ENCODE data around the gene CTNNA3. TPM values are rescaled to one million over a fixed set of nuclear protein-coding genes. Genes with fewer than 3 reads are reported as not detected.

The CTNNA3 gene
- total and polyA plus RNA-seq, 2 of the 4 experiments (the other 2 are of a cell fraction): 0.19 to 0.90 TPM

DNA sequence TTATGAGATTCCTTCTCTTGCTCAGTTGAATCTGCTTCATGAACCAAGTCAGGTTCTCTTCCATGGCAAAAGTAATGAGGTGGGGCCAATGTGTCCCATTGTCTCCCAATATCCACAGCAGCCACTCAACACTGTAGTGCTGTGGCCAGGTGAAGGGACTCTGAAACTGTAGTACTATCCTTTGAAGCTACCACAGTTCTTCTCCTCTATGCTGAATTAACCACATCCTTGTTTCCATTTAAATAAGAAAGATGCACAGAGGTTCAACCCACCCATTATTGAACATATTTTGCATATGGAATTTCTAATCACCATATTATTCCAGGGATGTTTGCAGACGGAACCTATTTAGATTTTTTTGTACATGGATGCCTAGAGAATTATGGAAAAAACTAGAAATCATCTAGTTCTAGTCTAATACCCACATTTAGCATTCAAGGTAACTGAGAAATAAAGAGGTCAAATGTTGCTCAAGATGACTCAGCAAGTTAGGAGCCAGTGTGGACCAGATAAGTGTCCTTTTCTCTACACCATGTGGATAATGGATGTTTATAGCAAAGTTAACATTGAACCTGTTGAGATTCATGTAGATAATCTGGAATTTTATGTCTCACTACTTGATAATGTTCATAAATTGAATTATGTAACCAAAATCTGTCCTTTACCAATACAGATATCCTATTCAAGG, 705.7 kb downstream of the CTNNA3 start:
- Histone ChIP-seq H3K14ac (replicated peaks; ENCODE audit: low read depth, low read length) (no peak overlapping the region), H3K23ac (ENCODE audit: low read depth, low read length) (no peak overlapping the region), H2BK5ac (ENCODE audit: low read depth, low read length, poor library complexity, severe bottlenecking) (no peak overlapping the region), H2AK9ac (replicated peaks; ENCODE audit: low read depth, low read length, poor library complexity) (no peak overlapping the region), H4K5ac (ENCODE audit: low read depth, low read length) (no peak overlapping the region), H2AK5ac (ENCODE audit: low read depth, low read length) (no peak overlapping the region), H2AFZ (replicated peaks; ENCODE audit: low read length, poor library complexity) (no peak overlapping the region), H4K8ac (ENCODE audit: low read depth in 2 of 2, low read length in 2 of 2) (no peak overlapping the region), H3K27ac (ENCODE audit: insufficient read depth, low read length) (no peak overlapping the region), H4K91ac (ENCODE audit: insufficient read depth, low read depth, low read length) (no peak overlapping the region), H3K18ac (ENCODE audit: low read depth, low read length) (no peak overlapping the region), H3K4me1 (ENCODE audit: control insufficient read depth, insufficient read depth, low read length) (no peaks in the 10 kb centered on the region), H3K4me3 (ENCODE audit: insufficient read depth, low read depth, low read length) (no peak overlapping the region), H3K27me3 (ENCODE audit: control insufficient read depth, insufficient read depth, low read length) (no peaks in the 10 kb centered on the region), H2BK120ac (ENCODE audit: low read depth, low read length) (no peak overlapping the region), H3K36me3 (ENCODE audit: control insufficient read depth, insufficient read depth, low read length) (no peaks in the 10 kb centered on the region), H4K20me1 (ENCODE audit: insufficient read depth, low read length) (no peaks in the 10 kb centered on the region), H3K9me1 (ENCODE audit: insufficient read depth, low read length) (no peaks in the 10 kb centered on the region), H3K9ac (ENCODE audit: low read depth, low read length) (no peak overlapping the region), H2BK15ac (ENCODE audit: low read depth, low read length) (no peak overlapping the region), H2BK20ac (ENCODE audit: low read depth, low read length) (no peak overlapping the region), H3K9me3 (ENCODE audit: control insufficient read depth, insufficient read depth, low read length) (no peaks in the 10 kb centered on the region), H3K4me2 (ENCODE audit: low read depth, low read length) (no peak overlapping the region), H3K79me1 (ENCODE audit: low read depth in 1 of 2, low read length in 2 of 2) (no peaks in the 10 kb centered on the region), H3K56ac (ENCODE audit: extremely low read depth, insufficient read depth, low read length) (no peak overlapping the region), H3K4ac (ENCODE audit: low read depth, low read length) (no peak overlapping the region)
- BruUV-seq (replicated peaks): no TSS peak
- ATAC-seq (ENCODE audit: low read depth) (no peak), DNase-seq (no peak)
- dilution Hi-C loops (cut with HindIII; ENCODE audit: low sequenced_read_pairs, unreplicated experiment) (no loop called here), intact Hi-C loops (cut with micrococcal nuclease) (no loop called here), in situ Hi-C loops (cut with MboI; ENCODE audit: low sequenced_read_pairs) (no loop called here)
- ChIA-PET POLR2A (ENCODE audit: unreplicated experiment) (no interaction called here), CTCF (no interaction called here)
- WGBS, 2 experiments (ENCODE audit: extremely low coverage in 2 of 2, insufficient read length in 1 of 2): no CpG with 5 or more reads among the region's 1 CpG
- TF ChIP-seq CEBPB (IDR thresholded peaks at IDR 0.05; ENCODE audit: low read depth, low read length): no peak
- no peak for TF ChIP-seq USF2 (IDR thresholded peaks at IDR 0.05; ENCODE audit: low read depth, low read length)
- no peak for TF ChIP-seq RAD21 (IDR thresholded peaks at IDR 0.05; ENCODE audit: low read length)
- peak; percentile 57; the same call in 1 of the 2 replicates for TF ChIP-seq NFE2L2 (IDR thresholded peaks at IDR 0.05; ENCODE audit: low read depth, low read length)
